ENCODE measurements around the gene E2F7.

DNA sequence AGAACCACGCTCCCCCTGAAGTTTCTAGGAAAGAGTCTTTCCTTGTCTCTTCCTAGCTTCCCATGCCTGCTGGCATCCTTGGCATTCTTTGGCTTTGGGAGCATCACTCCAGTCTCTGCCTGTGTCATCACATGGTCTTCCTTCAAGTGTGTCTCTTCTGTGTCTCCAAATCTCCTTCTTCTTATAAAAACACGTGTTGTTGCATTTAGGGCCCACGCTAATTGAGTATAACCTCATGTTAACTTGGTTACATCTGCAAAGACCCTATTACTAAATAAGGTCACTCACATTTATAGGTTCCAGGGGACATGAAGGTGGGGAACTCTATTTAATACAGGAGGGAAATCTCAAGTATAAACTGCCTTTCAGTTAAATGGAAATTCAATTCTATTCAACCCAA lies 63.0 kb downstream of the E2F7 start:
- TF ChIP-seq, protein P1, sequence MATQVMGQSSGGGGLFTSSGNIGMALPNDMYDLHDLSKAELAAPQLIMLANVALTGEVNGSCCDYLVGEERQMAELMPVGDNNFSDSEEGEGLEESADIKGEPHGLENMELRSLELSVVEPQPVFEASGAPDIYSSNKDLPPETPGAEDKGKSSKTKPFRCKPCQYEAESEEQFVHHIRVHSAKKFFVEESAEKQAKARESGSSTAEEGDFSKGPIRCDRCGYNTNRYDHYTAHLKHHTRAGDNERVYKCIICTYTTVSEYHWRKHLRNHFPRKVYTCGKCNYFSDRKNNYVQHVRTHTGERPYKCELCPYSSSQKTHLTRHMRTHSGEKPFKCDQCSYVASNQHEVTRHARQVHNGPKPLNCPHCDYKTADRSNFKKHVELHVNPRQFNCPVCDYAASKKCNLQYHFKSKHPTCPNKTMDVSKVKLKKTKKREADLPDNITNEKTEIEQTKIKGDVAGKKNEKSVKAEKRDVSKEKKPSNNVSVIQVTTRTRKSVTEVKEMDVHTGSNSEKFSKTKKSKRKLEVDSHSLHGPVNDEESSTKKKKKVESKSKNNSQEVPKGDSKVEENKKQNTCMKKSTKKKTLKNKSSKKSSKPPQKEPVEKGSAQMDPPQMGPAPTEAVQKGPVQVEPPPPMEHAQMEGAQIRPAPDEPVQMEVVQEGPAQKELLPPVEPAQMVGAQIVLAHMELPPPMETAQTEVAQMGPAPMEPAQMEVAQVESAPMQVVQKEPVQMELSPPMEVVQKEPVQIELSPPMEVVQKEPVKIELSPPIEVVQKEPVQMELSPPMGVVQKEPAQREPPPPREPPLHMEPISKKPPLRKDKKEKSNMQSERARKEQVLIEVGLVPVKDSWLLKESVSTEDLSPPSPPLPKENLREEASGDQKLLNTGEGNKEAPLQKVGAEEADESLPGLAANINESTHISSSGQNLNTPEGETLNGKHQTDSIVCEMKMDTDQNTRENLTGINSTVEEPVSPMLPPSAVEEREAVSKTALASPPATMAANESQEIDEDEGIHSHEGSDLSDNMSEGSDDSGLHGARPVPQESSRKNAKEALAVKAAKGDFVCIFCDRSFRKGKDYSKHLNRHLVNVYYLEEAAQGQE (IDR thresholded peaks at IDR 0.05; ENCODE audit: insufficient read depth in 1 of 2, low read depth in 2 of 2, low read length in 1 of 2): no peak
- TF ChIP-seq, protein P2, sequence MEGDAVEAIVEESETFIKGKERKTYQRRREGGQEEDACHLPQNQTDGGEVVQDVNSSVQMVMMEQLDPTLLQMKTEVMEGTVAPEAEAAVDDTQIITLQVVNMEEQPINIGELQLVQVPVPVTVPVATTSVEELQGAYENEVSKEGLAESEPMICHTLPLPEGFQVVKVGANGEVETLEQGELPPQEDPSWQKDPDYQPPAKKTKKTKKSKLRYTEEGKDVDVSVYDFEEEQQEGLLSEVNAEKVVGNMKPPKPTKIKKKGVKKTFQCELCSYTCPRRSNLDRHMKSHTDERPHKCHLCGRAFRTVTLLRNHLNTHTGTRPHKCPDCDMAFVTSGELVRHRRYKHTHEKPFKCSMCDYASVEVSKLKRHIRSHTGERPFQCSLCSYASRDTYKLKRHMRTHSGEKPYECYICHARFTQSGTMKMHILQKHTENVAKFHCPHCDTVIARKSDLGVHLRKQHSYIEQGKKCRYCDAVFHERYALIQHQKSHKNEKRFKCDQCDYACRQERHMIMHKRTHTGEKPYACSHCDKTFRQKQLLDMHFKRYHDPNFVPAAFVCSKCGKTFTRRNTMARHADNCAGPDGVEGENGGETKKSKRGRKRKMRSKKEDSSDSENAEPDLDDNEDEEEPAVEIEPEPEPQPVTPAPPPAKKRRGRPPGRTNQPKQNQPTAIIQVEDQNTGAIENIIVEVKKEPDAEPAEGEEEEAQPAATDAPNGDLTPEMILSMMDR (IDR thresholded peaks at IDR 0.05): no peak
- no peak for TF ChIP-seq POLR2AphosphoS5 (IDR thresholded peaks at IDR 0.05; ENCODE audit: low read depth, low read length)

All from Panc1 (cell line).